Epithelial cell of esophagus (primary cell): ENCODE measurements around the gene MAML3.

Experiments used
- DNase-seq: peaks from one replicate; pipeline ENCODE4 v3.0.0; 2010; ENCODE audit warnings: low read depth
- H3K4me3 ChIP-seq: 2 replicates; pipeline ENCODE4 v1.5.1; 2011; ENCODE audit warnings: mild to moderate bottlenecking, low read length, control low read depth
- CTCF ChIP-seq: IDR thresholded peaks from 2 replicates; pipeline ENCODE4 v1.5.1; 2011; ENCODE audit warnings: low read depth, mild to moderate bottlenecking, low read length, control low read depth, inconsistent platforms; ENCODE audit not compliant: insufficient read depth; ENCODE audit errors: missing control alignments

Gene MAML3

GRCh38 chr4:140056015-140056414 is 98.0 kb downstream of the MAML3 start:
- TF ChIP-seq CTCF, result no peak

GRCh38 chr4:140054861-140055260 is 99.1 kb downstream of the MAML3 start:
- no peak overlapping the region for H3K4me3 ChIP-seq
- no peak for DNase-seq

More at GRCh38 chr4:140056015-140056414, 98.0 kb downstream of the MAML3 start:
- no peak for DNase-seq
- no peak overlapping the region for H3K4me3 ChIP-seq

GRCh38 chr4:140053185-140053584 is 100.8 kb downstream of the MAML3 start:
- DNase-seq, result no peak
- TF ChIP-seq CTCF, result no peak
- H3K4me3 ChIP-seq, result no peak overlapping the region

More at GRCh38 chr4:140054861-140055260, 99.1 kb downstream of the MAML3 start:
- TF ChIP-seq CTCF, result no peak

- H3K4me3 ChIP-seq, result no peak overlapping the region
- TF ChIP-seq CTCF, result peak; percentile 71
- peak; percentile 51 for DNase-seq
Measured at GRCh38 chr4:140052050-140052449, 101.9 kb downstream of the MAML3 start.

- peak; percentile 52 for TF ChIP-seq CTCF
- no peak overlapping the region for H3K4me3 ChIP-seq
- peak; percentile 41 for DNase-seq
Measured at GRCh38 chr4:140049849-140050637, 103.9 kb downstream of the MAML3 start.

- TF ChIP-seq CTCF, result peak; percentile 26
- DNase-seq, result peak; percentile 58
Measured at GRCh38 chr4:140049024-140049848, 104.7 kb downstream of the MAML3 start.

More at GRCh38 chr4:140049024-140049848, 104.7 kb downstream of the MAML3 start:
- H3K4me3 ChIP-seq, result peak overlapping the region; percentile 26
